GM20000 (cell line): ENCODE data around the gene CHN2.

Source experiments
- DNase-seq: peaks from one replicate; pipeline ENCODE4 v3.0.0; 2012; ENCODE audit warnings: low spot score
- TF ChIP-seq, protein P1 (sequence below): IDR thresholded peaks from 2 replicates; pipeline ENCODE4 v1.5.1; 2012; ENCODE audit warnings: mild to moderate bottlenecking, control low read depth; ENCODE audit errors: extremely low read depth, missing control alignments

Gene CHN2

DNA sequence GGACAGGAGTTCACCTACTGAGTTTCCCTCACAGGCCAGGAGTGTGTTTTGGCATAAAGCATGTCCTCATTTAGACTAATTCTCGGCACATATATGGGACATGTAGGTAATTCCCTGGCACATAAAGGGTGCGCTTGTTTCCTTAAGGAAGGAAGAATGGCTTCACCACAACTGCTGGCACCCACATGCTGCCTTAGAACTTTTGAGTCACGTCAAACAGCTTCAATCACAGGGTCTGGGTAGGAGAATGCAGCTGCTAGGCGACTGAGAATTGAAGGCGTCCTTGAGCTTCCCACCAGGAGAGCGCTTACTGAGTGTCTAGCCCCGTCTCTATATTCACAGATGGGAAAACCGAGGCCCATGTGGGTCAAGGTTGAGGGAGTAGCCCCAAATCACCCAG is 146.1 kb downstream of the CHN2 start:
- no peak for DNase-seq
- TF ChIP-seq, protein P1, sequence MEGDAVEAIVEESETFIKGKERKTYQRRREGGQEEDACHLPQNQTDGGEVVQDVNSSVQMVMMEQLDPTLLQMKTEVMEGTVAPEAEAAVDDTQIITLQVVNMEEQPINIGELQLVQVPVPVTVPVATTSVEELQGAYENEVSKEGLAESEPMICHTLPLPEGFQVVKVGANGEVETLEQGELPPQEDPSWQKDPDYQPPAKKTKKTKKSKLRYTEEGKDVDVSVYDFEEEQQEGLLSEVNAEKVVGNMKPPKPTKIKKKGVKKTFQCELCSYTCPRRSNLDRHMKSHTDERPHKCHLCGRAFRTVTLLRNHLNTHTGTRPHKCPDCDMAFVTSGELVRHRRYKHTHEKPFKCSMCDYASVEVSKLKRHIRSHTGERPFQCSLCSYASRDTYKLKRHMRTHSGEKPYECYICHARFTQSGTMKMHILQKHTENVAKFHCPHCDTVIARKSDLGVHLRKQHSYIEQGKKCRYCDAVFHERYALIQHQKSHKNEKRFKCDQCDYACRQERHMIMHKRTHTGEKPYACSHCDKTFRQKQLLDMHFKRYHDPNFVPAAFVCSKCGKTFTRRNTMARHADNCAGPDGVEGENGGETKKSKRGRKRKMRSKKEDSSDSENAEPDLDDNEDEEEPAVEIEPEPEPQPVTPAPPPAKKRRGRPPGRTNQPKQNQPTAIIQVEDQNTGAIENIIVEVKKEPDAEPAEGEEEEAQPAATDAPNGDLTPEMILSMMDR: no peak

DNA sequence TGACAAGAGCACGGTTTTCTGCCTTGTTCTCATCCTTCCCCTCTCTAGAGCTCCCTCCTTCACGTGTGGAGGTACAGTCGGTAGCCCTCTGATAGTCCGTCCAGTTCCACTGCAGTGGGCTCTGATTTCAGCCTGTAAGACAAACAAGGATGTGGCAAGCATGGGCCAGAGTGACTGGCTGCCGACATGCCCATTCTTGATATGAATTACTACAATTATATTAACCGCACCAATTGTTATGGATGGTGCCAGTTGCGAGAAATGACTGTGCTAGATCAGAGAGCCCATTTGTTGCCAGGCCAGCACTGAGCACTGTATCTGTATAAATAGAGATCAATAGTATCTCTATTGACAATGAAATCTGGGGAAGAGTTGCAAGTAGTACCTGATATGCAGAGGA is 146.6 kb downstream of the CHN2 start:
- TF ChIP-seq, protein P1: no peak
- no peak for DNase-seq

DNA sequence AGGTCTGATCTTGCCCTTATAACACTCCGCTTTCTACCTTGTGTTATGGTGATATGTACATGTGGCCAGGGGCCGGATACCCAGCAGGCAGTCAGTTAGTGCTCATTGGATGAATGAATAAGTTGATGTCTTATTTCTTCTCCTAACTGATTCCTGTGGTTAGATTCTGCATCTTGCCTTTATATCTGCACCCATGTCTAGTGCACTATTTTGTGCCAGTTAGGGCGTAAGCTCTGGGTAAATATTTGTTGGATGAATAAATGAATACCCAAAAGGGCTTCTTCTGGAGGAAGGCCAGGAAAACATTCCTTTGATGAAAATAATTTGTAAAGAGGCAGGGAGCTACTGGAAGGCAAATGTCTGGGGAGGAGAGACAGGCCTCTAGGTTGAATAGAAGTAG is 148.2 kb downstream of the CHN2 start:
- TF ChIP-seq, protein P1: no peak
- no peak for DNase-seq

DNA sequence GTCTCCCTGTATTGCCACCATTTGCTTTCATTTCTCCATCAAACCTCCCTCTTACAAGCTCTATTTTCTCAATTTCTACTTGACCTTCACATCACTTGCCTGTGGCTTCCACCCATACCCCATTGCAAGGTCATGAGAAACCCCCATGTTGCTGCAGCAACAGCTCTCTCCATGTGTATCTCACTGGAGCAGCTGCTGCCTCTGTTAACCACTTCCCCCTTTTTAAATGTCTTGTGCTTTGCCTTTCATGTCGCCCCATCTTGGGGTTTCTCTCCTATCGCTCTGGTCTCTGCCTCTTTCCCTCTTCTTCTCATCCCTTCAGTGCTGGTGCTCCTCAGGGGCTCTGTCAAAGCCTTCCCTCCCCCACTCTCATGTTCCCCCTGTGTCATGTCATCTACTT is 148.8 kb downstream of the CHN2 start:
- TF ChIP-seq, protein P1: no peak
- DNase-seq: no peak

DNA sequence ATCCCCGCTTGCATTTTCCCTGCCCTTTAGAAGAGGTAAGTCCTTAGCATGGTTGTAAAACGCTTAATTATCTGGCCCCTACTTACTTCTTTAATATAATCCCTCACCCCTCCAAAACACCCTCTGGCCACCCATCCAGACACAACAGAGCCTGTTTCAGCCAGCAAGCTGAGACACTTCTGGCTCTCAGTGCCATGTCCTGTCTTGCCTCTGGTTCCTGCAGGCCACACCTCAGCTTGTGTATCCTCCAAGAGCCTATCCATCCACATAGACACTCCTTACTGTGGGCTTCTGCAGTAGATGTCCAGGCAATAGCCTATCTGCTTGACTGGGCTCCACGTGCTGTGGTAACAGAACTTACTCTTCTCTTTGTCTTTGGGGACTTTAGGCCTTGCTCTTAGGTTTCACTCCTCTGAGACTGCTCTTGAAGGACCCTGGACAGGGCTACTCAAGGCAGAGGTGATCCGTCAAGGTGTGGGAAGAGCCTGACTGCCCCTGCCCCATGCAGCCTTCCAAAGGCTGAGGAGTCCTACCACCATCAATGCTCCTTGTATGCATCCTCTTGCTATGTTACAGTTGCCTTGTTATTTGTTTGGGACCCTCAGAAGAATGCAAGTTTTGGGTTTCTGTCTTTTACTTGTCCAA is 149.9 kb downstream of the CHN2 start:
- TF ChIP-seq, protein P1: no peak
- no peak for DNase-seq

DNA sequence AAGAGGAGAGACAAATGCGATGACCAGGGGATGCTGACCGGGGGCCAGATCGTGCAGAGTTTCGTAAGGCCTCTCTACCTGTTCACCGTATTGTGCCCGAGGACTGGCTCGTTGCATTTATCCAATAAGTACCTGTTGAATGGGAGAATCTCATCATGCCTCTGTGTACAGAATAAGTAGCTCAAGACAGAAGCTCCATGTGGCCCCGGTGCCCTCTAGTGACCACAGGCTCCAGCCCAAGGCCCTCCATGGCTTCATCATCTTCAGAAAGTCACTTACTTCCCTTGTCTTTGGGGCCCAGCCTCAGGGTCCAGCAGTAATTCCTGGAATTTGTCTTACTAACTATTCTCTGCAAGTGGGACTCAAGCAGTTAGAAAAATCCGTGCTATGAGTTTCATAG is 151.0 kb downstream of the CHN2 start:
- DNase-seq: no peak
- TF ChIP-seq, protein P1: no peak

DNA sequence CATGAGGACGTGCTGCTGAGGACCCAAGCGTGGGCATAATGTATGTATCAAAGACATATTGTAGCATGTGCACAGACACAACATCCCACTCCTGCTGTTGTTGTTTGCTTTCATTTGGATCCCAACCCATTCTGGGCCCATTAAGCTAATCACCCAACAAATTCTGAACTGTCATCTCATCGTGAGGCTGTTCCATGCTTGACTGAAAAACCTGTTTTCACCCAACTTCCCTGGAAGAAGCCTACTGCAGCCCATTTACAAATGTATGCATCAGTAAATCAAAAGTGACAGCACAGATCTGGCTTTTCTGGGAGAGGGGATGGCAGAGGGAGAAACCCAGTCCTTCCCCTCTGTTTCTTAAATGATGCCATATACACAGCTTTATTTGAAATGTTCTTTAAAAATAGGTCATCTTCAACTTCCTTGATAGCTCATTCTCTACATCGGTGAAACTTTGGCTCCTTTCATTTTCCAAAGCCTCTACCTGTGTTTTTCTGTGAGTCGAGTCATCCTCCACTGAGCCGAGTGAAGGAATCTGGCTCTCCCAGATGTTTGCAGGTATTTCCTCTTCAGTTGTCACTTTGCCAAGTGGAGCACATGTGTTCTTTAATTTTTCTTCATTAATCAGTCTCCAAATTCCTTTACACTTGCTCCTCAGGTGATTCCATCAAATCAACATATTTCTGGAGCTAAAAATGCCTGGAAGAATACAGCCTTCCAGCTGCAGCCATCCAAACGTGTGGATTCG is 151.8 kb downstream of the CHN2 start:
- DNase-seq: no peak
- TF ChIP-seq, protein P1: no peak
